Stimulated activated CD4-positive, alpha-beta T cell treated with anti-CD3 and anti-CD28 coated beads, Interleukin-1b, Interleukin-23, amount 100 ng/mL, for 4 hours (primary cell): ENCODE results near the gene STK39.

Experiments
- DNase-seq, 2 donors: peaks; one replicate each; pipeline ENCODE4 v3.0.0-alpha.2; 2020; ENCODE audit warnings: low read depth in 2 of 2

Gene STK39

DNA sequence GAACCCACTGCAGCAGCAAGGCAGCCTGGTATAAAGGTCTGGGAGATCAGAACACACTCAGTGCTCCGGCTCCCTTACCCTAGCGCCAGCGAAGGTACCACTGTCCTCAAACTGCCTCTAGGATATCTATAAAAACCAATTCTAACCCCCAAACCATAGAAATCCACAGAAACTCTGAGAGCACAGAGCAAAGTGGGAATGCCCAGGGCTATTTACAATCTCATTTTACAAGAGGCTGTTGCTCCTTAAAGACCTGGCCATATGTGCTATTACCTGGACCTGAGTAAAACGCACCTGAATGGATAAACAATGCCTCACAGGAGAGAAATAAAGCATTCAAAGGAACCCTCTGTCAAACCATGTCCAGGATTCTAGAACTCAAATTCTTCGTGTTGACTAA is 4.3 kb downstream of the STK39 start:
- DNase-seq: no peak

DNA sequence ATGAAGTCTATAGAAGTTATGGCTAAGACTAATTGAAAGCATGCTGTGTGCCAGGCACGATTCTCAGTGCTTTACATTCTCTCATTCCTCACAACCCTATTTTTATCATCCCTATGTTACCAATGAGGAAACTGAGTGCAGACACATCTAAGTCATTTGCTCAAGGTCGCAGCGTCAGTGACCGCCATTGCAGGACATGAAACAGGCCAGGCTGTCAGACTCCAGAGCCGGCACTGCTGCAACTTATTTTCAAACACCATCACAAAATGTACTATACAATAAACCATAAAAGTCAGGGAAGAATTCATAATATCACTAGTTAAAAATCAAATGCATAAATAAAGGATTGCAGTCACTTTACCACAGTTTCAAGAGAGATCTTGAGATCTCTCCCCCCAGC is 5.6 kb downstream of the STK39 start:
- DNase-seq: no peak

DNA sequence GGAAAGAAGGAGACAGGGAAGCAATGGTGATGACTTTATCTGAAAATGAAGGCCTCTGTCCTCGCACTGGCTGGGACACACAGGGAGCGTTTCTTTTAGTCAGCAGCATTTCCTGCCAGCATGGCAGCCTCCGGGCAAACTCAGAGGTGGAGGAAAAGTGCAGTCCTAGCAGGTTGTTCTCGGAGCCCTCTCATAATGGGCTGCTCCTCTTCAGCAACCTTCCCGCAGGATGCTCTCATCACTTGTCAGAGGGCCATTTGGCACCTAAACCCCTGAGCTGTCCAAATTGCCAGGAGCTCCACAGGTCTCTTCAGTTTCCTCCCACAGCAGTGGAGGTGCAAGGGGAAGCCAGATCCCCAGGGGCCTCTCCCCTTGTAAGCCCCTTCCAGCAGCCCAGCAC is 6.2 kb downstream of the STK39 start:
- no peak for DNase-seq

DNA sequence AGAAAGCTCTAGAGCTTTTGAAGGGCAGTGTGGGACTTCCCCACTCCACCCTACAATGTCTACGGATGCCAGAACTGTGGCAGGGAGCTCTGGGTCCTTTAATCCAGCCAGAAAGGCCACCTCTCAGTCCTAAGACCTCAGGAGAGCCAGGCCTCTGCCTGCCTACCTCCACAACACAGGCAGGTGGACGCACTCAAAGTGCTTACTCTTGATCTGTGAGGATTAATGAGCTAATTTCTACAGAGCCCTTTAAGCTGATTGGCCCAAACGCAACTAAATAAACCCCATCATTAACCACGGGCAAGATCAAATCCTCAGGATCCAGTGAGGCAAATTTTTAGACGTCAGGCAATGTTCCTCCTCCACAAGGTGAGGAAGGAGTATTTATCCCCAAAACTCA is 8.1 kb downstream of the STK39 start:
- DNase-seq: no peak

DNA sequence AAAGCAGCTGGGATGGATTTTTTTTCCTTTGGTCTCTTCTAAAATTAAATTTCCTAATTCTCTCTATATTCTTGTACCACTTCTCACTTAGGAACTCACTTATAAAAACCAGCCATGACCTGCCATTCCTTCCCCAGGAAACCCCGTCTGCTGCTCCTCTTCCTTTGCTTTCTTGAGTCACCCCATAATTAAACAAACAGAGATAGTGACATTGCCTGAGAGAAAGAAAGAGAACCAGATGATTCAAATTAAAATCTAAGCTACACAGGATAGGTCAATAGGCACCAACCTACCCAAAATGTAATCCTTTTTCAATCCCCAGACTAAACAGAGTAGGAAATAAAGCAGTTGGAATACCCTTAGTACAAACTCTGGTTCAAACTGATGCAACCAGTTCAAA is 9.7 kb downstream of the STK39 start:
- DNase-seq: no peak

DNA sequence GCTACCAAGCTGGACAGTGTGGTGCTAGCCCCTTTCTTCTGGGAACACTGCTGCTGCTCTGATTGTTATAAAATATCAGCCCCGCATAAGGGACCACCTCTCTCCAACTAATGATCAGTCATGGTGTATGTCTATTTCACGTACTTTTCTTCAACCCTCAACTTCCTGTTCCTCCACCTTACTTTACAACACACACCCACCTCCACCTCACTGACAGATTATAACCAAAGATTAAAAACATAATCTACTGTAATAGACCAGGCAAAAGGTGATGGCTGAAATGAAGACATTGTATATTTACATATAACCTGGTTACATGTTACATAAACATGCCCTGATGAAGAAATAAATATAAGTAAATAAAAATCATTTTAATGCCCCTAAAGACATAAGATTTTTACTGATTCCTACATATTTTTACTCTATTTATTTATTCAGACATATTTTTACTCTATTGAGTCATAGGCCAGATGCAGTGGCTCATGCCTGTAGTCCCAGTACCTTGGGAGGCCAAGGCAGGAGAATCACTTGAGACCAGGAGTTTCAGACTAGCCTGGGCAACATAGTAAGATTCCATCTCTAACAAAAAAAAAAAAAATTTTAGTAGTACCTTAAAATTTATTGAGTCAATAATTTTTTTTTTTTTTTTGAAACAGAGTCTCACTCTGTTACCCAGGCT is 12.8 kb downstream of the STK39 start:
- DNase-seq: no peak

DNA sequence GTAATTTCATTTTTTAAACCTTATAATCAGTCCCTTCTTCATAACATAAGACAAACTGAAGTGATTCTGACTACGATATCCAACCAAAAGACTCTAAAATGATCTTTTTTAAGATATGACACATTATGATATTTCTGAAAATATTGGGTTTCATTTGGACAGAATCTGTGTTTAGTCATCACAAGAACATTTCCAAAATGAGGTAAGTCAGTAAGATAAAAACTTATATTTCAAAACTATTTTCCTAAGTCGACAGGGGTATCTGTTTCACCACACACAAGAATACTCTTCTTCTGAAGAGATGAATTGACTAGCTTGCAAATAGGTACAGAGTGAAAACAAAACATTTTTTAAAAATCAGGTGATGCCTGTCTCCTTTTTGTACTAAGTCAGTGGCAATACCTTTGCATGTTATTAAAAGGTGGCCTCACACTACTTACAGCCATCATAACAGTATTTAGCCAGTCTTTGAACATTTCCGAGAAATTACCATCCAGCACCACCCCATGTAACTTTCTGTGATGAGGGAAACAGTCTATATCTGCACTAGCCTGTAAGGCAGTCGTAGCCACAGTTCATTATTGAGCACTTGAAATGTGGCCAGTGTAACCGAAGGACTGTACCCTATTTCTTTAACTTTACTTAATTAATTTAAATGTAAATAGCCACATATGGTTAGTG is 13.5 kb downstream of the STK39 start:
- no peak for DNase-seq

DNA sequence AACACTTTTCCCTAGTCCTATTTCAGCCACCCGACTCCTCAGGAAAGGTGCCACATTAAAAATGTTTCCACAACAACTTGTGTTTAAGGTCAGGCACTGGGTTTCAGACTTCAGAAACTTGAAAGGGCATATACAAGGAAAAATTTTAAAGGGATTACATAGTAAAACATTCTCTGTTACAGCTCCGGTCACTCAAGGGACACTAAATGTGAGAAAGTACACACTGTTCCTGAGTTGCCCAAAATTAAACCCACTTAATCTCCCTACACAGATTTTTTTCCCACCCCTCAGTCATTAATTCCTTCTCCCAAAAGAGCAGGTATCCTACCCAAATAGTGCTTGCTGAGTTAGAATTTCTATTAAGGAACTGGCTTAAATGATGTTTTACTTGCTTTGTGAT is 14.2 kb downstream of the STK39 start:
- DNase-seq: no peak

DNA sequence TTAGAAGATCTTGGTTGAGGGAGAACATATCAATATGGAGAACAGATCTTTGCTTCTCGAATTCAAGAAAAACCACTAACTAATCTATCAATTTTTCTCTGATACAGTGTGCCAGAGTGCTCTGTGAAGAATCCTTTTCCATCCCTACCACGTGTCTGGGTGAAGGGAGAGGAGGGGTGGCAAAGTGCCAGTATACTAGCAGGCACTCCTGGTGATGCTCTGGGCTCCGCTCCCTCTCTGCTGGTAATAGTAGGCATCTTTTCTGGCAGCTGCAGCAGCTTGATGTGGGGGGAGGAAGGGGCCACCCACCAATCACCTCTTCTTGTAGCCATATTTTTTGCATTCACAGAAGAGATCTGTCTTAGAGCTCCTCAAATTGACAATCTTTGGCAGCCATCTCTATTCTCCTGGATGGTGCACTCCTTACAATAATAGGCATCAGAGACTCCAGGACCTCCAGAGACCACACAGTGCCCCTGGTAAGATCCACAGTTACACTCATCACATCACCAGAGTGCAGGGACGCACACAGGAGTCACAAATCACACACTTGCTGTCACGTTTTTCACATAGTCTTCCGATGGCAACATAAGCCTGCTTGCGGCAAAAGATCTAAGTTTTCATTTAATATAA is 15.7 kb downstream of the STK39 start:
- no peak for DNase-seq

DNA sequence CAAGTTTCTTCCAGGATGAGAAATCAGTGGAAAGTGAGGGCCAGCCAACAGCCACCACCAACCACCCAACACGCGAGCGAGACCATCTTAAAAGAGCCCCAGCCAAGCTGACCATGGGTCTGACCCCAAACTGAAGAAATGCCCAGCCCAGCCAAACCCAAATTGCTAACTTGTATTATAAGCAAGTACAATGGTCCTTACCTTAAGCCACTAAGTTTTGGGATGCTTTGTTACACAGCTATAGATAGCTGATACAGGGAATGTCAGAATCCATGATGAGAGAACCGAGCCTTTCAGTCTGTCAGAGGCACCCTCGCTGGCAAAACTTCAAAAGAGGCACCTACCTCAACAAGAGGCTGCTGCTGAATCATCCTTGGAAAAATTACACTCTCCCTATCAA is 17.0 kb downstream of the STK39 start:
- no peak for DNase-seq

DNA sequence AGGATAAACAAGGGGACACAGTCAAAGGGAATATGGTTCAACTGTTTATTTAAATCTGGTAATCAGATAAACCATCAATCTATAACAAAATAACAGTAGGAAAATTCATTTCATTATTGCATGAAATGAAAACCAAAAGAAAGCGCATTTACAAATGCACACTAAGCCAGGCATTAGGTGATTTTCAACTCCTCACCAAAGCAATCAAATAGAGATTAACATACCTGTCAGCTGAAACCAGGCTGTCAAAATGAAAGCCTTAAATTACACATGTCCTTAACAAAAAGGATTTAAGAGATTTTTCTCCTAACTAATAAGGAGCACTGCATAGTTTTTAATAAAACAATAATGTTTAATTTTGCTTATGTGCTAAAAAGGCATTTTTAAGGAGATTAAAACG is 23.0 kb downstream of the STK39 start:
- no peak for DNase-seq

DNA sequence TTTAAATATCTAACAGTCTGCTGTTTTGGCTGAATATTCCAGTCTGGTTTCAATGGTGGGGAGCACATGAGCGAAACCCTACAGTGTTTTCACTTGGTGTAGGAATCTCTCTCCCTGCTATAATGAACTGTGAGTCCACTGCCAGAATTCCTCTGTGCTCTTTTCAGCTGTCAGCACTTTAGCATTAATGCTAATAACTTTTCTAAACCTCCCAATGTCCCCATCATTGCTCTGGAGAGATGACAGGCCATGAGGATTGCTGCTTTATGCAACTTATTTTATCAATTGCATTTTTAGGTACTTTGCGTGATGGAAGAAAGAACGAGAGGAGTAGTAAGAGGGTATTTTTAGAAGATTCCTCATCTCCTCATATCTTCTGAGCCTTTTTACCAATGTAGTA is 25.3 kb downstream of the STK39 start:
- DNase-seq: no peak

DNA sequence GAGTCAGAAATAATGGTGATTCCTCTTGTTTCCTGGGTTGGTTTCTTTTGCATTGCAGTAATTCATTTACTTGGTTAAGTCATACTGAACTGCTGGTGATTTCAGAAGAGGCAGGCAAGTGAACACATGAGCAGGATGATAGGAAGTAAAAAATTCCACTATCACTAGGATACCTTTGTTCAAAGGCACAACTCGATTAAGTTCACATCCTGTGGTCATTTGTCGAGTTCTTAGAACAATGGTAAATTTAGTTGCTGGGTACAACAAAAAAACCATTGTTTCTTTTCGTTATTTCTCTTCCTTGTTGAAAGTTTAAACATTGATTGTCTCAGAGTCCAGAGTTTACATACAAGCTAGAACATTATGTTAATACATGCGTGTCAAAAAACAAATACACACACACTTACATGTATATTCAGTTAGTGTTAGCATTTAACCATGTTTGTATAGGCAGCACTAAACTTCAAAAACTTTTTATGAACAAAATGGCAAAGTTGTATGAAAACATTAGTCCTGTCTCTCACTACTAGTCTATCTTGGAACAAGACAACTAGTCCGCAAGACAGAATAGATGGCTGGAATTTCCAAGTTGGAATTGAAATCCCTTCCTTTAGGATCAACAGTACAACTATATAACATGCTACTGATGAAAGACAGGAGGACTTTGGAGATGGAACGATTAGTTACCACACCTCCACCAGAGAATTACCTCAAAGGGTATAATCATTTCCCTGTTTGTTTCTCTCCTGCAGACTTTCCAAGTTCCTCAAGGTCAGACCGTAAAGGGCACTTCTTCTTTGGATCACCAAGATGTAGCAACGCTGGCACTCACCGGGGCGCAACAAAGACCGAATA is 26.2 kb downstream of the STK39 start:
- no peak for DNase-seq

DNA sequence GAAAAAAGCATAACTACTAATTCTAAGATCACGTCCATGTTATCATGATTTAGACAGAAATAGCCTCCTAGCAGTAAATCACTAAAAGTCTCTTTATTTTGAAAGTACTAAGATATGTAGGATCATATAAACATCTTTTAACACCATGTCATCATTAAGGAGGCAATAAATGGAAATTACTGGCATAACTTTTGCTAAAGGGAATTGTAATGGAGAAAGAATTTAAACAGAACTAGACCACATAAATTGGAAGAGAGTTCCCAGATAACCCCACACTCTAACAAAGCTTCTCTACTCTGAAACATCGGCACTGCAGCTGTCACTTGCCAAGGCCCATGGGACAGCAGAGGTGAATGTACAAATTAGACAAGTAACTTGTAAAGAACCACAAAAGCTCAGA is 29.5 kb downstream of the STK39 start:
- no peak for DNase-seq

DNA sequence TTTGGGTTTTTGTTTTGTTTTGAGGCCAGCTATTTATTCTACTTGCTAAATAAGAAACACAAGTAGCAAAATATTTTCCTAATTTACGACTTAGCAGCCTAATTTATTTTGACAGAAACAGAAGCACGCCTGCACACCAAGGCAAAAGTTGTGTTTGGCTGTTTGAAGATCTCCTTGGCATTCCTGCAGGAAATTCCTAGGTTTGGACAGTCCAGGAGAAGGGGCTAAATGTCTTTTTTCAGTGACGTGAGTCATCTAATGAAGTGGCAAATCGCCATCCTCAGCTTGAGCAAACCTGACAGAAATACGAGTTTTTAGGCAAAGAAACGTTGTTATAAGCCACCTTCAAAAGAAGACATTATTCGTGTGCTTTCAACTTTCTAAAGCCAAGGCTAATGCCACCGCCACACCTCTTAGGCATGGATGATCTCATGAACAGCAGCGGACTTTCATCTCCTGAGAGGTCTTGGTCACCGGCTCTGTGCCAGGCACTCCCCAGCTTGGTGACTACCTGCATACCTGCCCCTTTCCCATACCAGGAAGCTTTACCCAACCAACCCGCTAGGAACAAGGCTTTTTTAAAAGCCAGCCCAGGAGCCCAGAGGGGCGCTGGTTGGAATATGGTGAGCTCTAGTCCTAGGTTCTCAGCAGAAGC is 30.9 kb downstream of the STK39 start:
- DNase-seq: no peak

DNA sequence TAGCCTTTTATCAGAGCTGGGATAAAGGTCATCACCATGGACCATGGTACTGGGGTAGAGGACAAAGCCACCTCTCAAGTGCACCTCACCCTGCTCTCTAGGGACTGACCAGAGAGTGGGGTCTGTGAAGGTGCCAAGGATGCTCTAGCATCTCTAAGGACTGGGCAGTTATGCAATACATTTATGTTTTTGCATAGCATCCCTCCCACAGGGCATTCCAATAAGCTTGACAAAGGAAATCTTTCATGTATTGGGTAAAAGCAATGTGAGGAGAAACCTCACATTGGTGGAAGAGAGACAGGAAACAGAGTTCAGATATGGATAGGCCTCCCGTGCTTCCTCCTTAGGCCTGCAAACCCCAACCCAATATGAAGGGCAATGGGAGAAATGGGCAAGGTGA is 31.6 kb downstream of the STK39 start:
- no peak for DNase-seq

DNA sequence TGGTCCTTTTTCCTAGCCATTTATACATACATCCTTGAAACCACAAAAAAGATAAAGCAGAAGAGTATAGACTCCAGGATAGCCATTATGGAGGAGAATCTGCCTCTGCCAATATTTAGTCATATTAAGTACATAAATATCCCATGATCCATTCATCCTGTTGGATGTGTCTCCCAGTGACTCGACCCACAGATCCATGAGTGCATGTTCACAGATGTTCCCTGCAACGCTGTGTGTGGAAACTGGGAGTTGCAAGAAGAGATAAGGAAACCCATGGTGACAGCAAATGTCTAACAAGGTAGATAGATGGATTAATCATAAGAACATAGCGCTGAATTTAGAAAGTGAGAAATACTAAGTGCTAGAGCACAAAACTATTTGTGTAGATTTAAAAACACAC is 34.5 kb downstream of the STK39 start:
- no peak for DNase-seq

DNA sequence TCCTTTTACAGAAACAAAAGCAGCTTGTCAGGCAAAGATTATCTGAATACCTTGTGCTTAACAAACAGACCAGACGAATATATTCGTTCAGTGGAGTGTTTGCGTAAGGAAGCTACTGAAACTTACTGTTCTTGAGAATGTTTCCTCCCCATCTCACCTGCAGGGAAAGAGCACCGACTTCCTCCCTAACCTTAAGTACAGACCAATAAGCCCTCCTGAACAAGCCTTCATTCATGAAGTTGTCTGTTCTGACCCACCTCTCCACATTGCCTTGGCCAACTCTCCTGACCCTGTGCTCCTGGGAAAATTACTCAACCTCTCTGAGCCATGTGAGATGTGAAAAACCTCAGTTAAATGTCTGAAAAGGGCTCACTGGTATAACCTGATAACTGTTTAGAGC is 35.2 kb downstream of the STK39 start:
- no peak for DNase-seq

DNA sequence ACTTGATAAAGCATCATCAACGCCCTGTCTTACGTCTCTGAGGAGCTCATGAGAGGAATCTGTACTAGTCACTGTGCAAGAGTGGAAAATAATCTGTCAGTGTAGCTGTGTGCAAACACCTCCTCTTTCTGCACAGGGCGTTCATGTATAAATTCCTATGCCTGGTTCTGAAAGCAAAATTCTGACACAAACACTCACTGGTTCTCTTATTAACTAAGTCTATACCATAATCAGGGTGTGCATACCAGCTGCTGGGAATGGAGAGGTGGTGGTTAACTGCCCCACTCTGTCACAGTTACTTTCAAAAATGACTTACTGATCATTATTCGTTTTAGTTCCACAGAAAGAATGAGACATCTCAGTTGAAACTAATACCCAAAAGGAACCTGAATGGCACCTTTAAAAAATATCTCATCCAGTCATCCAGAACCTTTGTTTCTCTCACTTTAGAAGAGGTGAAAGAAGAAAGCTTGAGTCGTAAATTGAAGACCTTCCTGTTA is 35.7 kb downstream of the STK39 start:
- no peak for DNase-seq

DNA sequence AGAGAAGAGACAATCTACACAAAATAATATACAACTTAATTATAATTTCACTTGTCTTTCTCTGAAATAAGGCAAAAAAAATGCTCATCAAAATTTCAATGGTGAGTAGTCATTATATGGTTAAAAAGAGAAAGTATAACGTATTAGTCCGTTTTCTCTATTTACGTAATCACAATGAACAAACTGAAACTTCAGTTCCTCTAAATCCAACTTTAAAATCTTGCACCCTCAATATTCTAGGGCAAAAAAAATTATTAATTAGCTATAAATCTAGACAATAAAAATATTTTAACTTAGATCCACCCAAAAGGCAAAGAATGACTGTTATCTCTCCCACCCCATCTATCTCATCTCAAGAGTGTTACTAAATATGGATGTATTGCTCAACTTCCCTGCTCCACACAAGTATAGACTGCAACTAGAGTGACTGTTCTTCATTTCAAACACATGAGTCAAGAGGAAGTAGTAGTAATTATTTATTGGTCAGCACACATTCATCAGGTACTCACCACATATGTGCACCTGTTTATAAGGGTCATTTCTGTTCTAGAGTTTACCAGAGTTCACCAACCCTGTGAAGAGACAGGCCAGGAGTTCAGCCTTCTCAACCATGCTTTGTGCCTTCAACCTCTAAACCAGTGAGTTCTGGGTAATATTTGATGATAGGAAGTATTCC is 36.4 kb downstream of the STK39 start:
- DNase-seq: no peak

DNA sequence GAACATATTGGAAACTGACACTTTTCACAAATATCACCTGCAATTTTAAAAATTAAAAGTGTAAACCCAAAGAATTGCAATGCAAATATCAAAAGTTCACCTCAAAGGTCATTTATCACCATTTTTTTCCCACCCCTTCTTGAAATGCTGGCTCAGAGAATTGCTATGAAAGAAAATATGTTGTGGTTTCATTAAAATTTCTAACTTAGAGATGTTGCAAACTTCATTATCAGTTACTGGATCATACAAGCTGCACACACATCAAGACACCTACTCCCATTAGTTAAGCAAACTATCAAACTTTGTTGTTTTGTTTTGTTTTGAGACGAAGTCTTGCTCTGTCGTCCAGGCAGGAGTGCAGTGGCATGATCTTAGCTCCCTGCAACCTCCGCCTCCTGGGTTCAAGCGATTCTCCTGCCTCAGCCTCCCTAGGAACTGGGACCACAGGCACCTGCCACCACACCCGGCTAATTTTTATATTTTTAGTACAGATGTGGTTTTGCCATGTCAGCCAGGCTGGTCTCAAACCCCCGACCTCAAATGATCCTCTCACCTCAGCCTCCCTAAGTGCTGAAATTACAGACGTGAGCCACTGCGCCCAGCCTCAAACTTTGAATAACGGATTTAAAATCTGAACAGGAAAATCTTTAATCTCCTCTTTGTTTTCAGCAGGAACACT is 37.0 kb downstream of the STK39 start:
- no peak for DNase-seq
